HepG2 (cell line): Measurements from ENCODE around the gene RECQL5. TPM values are rescaled to one million over a fixed set of nuclear protein-coding genes. Genes with fewer than 3 reads are reported as not detected.

ENCODE experiments used
- AKAP8 ChIP-seq: sonication (generic); formaldehyde crosslinking; IDR thresholded peaks from 2 replicates; pipeline ENCODE4 v1.5.1; 2020; ENCODE audit warnings: mild to moderate bottlenecking, missing genetic modification reagents
- ASH2L ChIP-seq: fragments of 300-600, 200-600 bp; sonication (generic); IDR thresholded peaks from 2 replicates; pipeline ENCODE4 v1.7.0; 2017; ENCODE audit warnings: low read depth, mild to moderate bottlenecking, moderate library complexity, mixed read lengths, low read length; ENCODE audit not compliant: insufficient read length
- BORCS8-MEF2B ChIP-seq: sonication (generic); formaldehyde crosslinking; IDR thresholded peaks from 2 replicates; pipeline ENCODE4 v1.8.0; 2022; ENCODE audit warnings: mild to moderate bottlenecking, missing genetic modification reagents
- CEBPB ChIP-seq: IDR thresholded peaks from 2 replicates; pipeline ENCODE4 v1.6.1; 2011; ENCODE audit warnings: low read depth, low read length, improper control_type of control experiment, borderline replicate concordance
- CENPT ChIP-seq: sonication (generic); formaldehyde crosslinking; IDR thresholded peaks from 2 replicates; pipeline ENCODE4 v1.8.0; 2022; ENCODE audit warnings: low read depth, mild to moderate bottlenecking, moderate library complexity, missing genetic modification reagents
- KLF16 ChIP-seq, 2 experiments: sonication (generic) in 1 of 2; formaldehyde crosslinking in 1 of 2; IDR thresholded peaks; 2 replicates each; pipeline versions ENCODE4 v1.6.1 to v1.8.0; 2016 to 2023; ENCODE audit warnings: missing genetic modification reagents in 2 of 2, missing compliant biosample characterization in 1 of 2
- PITX1 ChIP-seq: sonication (generic); formaldehyde crosslinking; IDR thresholded peaks from 2 replicates; pipeline ENCODE4 v1.5.1; 2020; ENCODE audit warnings: mild to moderate bottlenecking, missing genetic modification reagents
- POGK ChIP-seq: sonication (generic); formaldehyde crosslinking; conservative IDR thresholded peaks from 2 replicates; pipeline ENCODE4 v1.8.0; 2022; ENCODE audit warnings: mild to moderate bottlenecking, moderate library complexity, missing genetic modification reagents
- POGZ ChIP-seq: sonication (generic); formaldehyde crosslinking; IDR thresholded peaks from 2 replicates; pipeline ENCODE4 v1.4.0; 2020; ENCODE audit warnings: mild to moderate bottlenecking, missing genetic modification reagents
- RFX5 ChIP-seq: IDR thresholded peaks from 2 replicates; pipeline ENCODE4 v1.6.1; 2011; ENCODE audit warnings: low read depth, low read length, improper control_type of control experiment
- TAF15 ChIP-seq: fragments of 200-400 bp; formaldehyde crosslinking; IDR thresholded peaks from one replicate; pipeline ENCODE4 v1.6.1; 2018; ENCODE audit warnings: mild to moderate bottlenecking, low read depth, low read length; ENCODE audit not compliant: poor library complexity, severe bottlenecking
- TP53 ChIP-seq: sonication (generic); formaldehyde crosslinking; conservative IDR thresholded peaks from 2 replicates; pipeline ENCODE4 v1.4.0; 2020; ENCODE audit warnings: missing genetic modification reagents
- TRAFD1 ChIP-seq: sonication (generic); formaldehyde crosslinking; IDR thresholded peaks from 2 replicates; pipeline ENCODE4 v1.5.1; 2020; ENCODE audit warnings: missing genetic modification reagents, mild to moderate bottlenecking, borderline replicate concordance
- USF2 ChIP-seq, 2 experiments: sonication (generic) in 1 of 2; formaldehyde crosslinking in 1 of 2; IDR thresholded peaks; 2 replicates each; pipeline versions ENCODE4 v1.5.1 to v1.6.1; 2011 to 2020; ENCODE audit warnings: borderline replicate concordance in 1 of 2, low read depth in 1 of 2, low read length in 1 of 2, mild to moderate bottlenecking in 1 of 2, missing genetic modification reagents in 1 of 2, moderate library complexity in 1 of 2
- ZBTB42 ChIP-seq: sonication (generic); formaldehyde crosslinking; IDR thresholded peaks from 2 replicates; pipeline ENCODE4 v1.5.0; 2020; ENCODE audit warnings: mild to moderate bottlenecking, missing genetic modification reagents
- ZBTB7B ChIP-seq: sonication (generic); formaldehyde crosslinking; IDR thresholded peaks from 2 replicates; pipeline ENCODE4 v1.4.0; 2020; ENCODE audit warnings: missing genetic modification reagents
- ZNF121 ChIP-seq: sonication (generic); formaldehyde crosslinking; IDR thresholded peaks from 2 replicates; pipeline ENCODE4 v1.5.0; 2020; ENCODE audit warnings: mild to moderate bottlenecking, missing genetic modification reagents
- ZNF232 ChIP-seq: sonication (generic); formaldehyde crosslinking; IDR thresholded peaks from 2 replicates; pipeline ENCODE4 v1.4.0; 2020; ENCODE audit warnings: missing genetic modification reagents, borderline replicate concordance
- ZNF430 ChIP-seq: sonication (generic); formaldehyde crosslinking; IDR thresholded peaks from 2 replicates; pipeline ENCODE4 v1.9.0; 2021; ENCODE audit warnings: mild to moderate bottlenecking, missing genetic modification reagents
- ZNF564 ChIP-seq: sonication (generic); formaldehyde crosslinking; IDR thresholded peaks from 2 replicates; pipeline ENCODE4 v1.8.1; 2023; ENCODE audit warnings: mild to moderate bottlenecking, missing genetic modification reagents
- ZNF7 ChIP-seq: IDR thresholded peaks from 2 replicates; pipeline ENCODE4 v1.6.1; 2016; ENCODE audit warnings: missing biosample characterization, missing genetic modification reagents
- ZNF839 ChIP-seq: sonication (generic); formaldehyde crosslinking; IDR thresholded peaks from 2 replicates; pipeline ENCODE4 v1.4.0; 2020; ENCODE audit warnings: missing genetic modification reagents, mild to moderate bottlenecking, borderline replicate concordance
- polyA plus RNA-seq, 8 experiments: library from polyadenylated mRNA; depleted of rRNA in 3 of 8; stranded (reverse) in 7 of 8; unstranded in 1 of 8; fragments of >200 nt; fragmentation: Illumina TruSeq in 4 of 8; extraction: Trizol in 4 of 8; gene quantifications; 2 replicates each; pipeline versions ENCODE4 v1.2.1 to v1.2.3, GENCODE V29; 2011 to 2016; ENCODE audit warnings: low read depth in 4 of 8, missing spikeins in 1 of 8, mixed read lengths in 1 of 8; ENCODE audit not compliant: insufficient read depth in 1 of 8
- total RNA-seq, 5 experiments: library from RNA; depleted of rRNA; stranded (reverse); fragments of >200 nt; fragmentation: Illumina TruSeq; extraction: Trizol; gene quantifications; 2 replicates each; pipeline ENCODE4 v1.2.3, GENCODE V29; 2016; ENCODE audit warnings: low read depth in 1 of 5

The RECQL5 gene
- total and polyA plus RNA-seq, 2 of the 13 experiments (the other 11 are each of a cell fraction or from before 2014, with no cell fraction given) = 27.7 to 32.0 TPM

- no peak for TF ChIP-seq TRAFD1 (CRISPR knock-in tag)
- TF ChIP-seq POGZ (CRISPR knock-in tag) = no peak
- TF ChIP-seq USF2 (IDR thresholded peaks at IDR 0.05; ENCODE audit: low read depth, low read length) = peak; percentile 25; the same call in 1 of the 2 replicates
- TF ChIP-seq USF2 (CRISPR knock-in tag; IDR thresholded peaks at IDR 0.05; ENCODE audit: borderline replicate concordance) = 0 out of 2 replicates have a peak, but pooled peaks have one; percentile 59
- TF ChIP-seq ZNF121 (CRISPR knock-in tag) = 0 out of 2 replicates have a peak, but pooled peaks have one; percentile 11
- TF ChIP-seq TAF15 = peak; percentile 11
- no peak for TF ChIP-seq ZNF430 (CRISPR knock-in tag)
- no peak for TF ChIP-seq ZNF564 (CRISPR knock-in tag)
- TF ChIP-seq CEBPB = no peak
- no peak for TF ChIP-seq ZBTB7B (CRISPR knock-in tag)
- TF ChIP-seq ZNF839 (CRISPR knock-in tag) = no peak
- TF ChIP-seq ZNF7 (CRISPR knock-in tag) = no peak
- TF ChIP-seq POGK (CRISPR knock-in tag) = peak; percentile 73
- no peak; the same call in 1 of the 2 replicates for TF ChIP-seq TP53 (CRISPR knock-in tag)
- 0 out of 2 replicates have a peak, but pooled peaks have one; percentile 32 for TF ChIP-seq BORCS8-MEF2B (CRISPR knock-in tag)
- TF ChIP-seq ZNF232 (CRISPR knock-in tag) = peak; percentile 34; the same call in 1 of the 2 replicates
- TF ChIP-seq ASH2L = peak; percentile 57
- 0 out of 2 replicates have a peak, but pooled peaks have one; percentile 32 for TF ChIP-seq CENPT
- no peak for TF ChIP-seq AKAP8 (CRISPR knock-in tag)
- TF ChIP-seq KLF16 (CRISPR knock-in tag; IDR thresholded peaks at IDR 0.05) = peak in 1 of 2 experiments; percentile 22; a peak in 1 of 4 replicates
- TF ChIP-seq PITX1 = 0 out of 2 replicates have a peak, but pooled peaks have one; percentile 18
- TF ChIP-seq ZBTB42 (CRISPR knock-in tag) = no peak
- TF ChIP-seq RFX5 = no peak
Observed at GRCh38 chr17:75610103-75610984, 56.6 kb downstream of the RECQL5 start (continued).
